ENCODE data around the gene ANKRD49.
"Not testable (repeated sequence)": the region's sequence is repeated elsewhere in the genome, so short reads cannot be mapped to it uniquely, and the experiment has no call there.

Gene ANKRD49

GRCh38 chr11:94506513-94506912, 12.7 kb downstream of the ANKRD49 start:
- not testable (repeated sequence) for DNase-seq (ENCODE audit: low read depth in 2 of 2, low spot score in 1 of 2)

- no peak for DNase-seq (ENCODE audit: low read depth in 2 of 2, low spot score in 1 of 2)
Measured at GRCh38 chr11:94507485-94507884, 13.7 kb downstream of the ANKRD49 start.

- DNase-seq (ENCODE audit: low read depth in 2 of 2, low spot score in 1 of 2): no peak
Measured at GRCh38 chr11:94511932-94512781, 18.4 kb downstream of the ANKRD49 start, which contains the start of gene C11orf97. Gene C11orf97, plus strand, starts transcription at chr11:94512461. Its CDS starts 68 bp downstream, at chr11:94512529.

- DNase-seq (ENCODE audit: low read depth in 2 of 2, low spot score in 1 of 2): no peak
Measured at GRCh38 chr11:94513091-94513490, 19.3 kb downstream of the ANKRD49 start.

- no peak for DNase-seq (ENCODE audit: low read depth in 2 of 2, low spot score in 1 of 2)
Measured at GRCh38 chr11:94515398-94515797, 21.6 kb downstream of the ANKRD49 start.

GRCh38 chr11:94516725-94517124, 22.9 kb downstream of the ANKRD49 start:
- DNase-seq (ENCODE audit: low read depth in 2 of 2, low spot score in 1 of 2): no peak

- no peak for DNase-seq (ENCODE audit: low read depth in 2 of 2, low spot score in 1 of 2)
Measured at GRCh38 chr11:94518300-94518699, 24.5 kb downstream of the ANKRD49 start.

- DNase-seq (ENCODE audit: low read depth in 2 of 2, low spot score in 1 of 2): no peak
Measured at GRCh38 chr11:94519478-94520084, 25.8 kb downstream of the ANKRD49 start.

GRCh38 chr11:94521684-94522083, 27.9 kb downstream of the ANKRD49 start:
- no peak for DNase-seq (ENCODE audit: low read depth in 2 of 2, low spot score in 1 of 2)

- DNase-seq (ENCODE audit: low read depth in 2 of 2, low spot score in 1 of 2): no peak
Measured at GRCh38 chr11:94524341-94524740, 30.6 kb downstream of the ANKRD49 start.

GRCh38 chr11:94525546-94526324, 32.0 kb downstream of the ANKRD49 start:
- no peak for DNase-seq (ENCODE audit: low read depth in 2 of 2, low spot score in 1 of 2)

GRCh38 chr11:94526645-94527438, 33.1 kb downstream of the ANKRD49 start:
- no peak for DNase-seq (ENCODE audit: low read depth in 2 of 2, low spot score in 1 of 2)

- DNase-seq (ENCODE audit: low read depth in 2 of 2, low spot score in 1 of 2): no peak
Measured at GRCh38 chr11:94528551-94528950, 34.8 kb downstream of the ANKRD49 start.

- DNase-seq (ENCODE audit: low read depth in 2 of 2, low spot score in 1 of 2): no peak
Measured at GRCh38 chr11:94532211-94532610, 38.4 kb downstream of the ANKRD49 start.

- DNase-seq (ENCODE audit: low read depth in 2 of 2, low spot score in 1 of 2): no peak
Measured at GRCh38 chr11:94533206-94533605, 39.4 kb downstream of the ANKRD49 start.

- no peak for DNase-seq (ENCODE audit: low read depth in 2 of 2, low spot score in 1 of 2)
Measured at GRCh38 chr11:94533696-94534630, 40.2 kb downstream of the ANKRD49 start.

GRCh38 chr11:94536386-94536785, 42.6 kb downstream of the ANKRD49 start:
- no peak for DNase-seq (ENCODE audit: low read depth in 2 of 2, low spot score in 1 of 2)

GRCh38 chr11:94537031-94537600, 43.3 kb downstream of the ANKRD49 start:
- DNase-seq (ENCODE audit: low read depth in 2 of 2, low spot score in 1 of 2): no peak

GRCh38 chr11:94539420-94539819, 45.6 kb downstream of the ANKRD49 start:
- no peak for DNase-seq (ENCODE audit: low read depth in 2 of 2, low spot score in 1 of 2)

Data from stimulated activated CD8-positive, alpha-beta memory T cell treated with anti-CD3 and anti-CD28 coated beads, Interleukin-4, amount 100 ng/mL, for 1 hour (primary cell).